ENCODE measurements around the gene SERPINB13. TPM values are rescaled to one million over a fixed set of nuclear protein-coding genes. Genes with fewer than 3 reads are reported as not detected.

The SERPINB13 gene
- total and polyA plus RNA-seq, 8 donors: 0.55 to 51.6 TPM; not detected in 6

GRCh38 chr18:63591725-63592124 is 4.6 kb downstream of the SERPINB13 start:
- H3K4me1 ChIP-seq: no peaks in the 10 kb centered on the region
- TF ChIP-seq POLR2AphosphoS5 (IDR thresholded peaks at IDR 0.05): no peak
- no peak for TF ChIP-seq CTCF (IDR thresholded peaks at IDR 0.05)
- no peak for TF ChIP-seq EP300 (IDR thresholded peaks at IDR 0.05)
- TF ChIP-seq POLR2A (IDR thresholded peaks at IDR 0.05): no peak
- no peak for DNase-seq
- H3K27me3 ChIP-seq: no peaks in the 10 kb centered on the region
- H3K9me3 ChIP-seq: no peaks in the 10 kb centered on the region
- no peak overlapping the region for H3K27ac ChIP-seq
- no peaks in the 10 kb centered on the region for H3K36me3 ChIP-seq
- H3K4me3 ChIP-seq: no peak overlapping the region
- 71 to 85% (median 75%) methylated on average over 3 of the region's 3 CpGs for WGBS, 5 donors
- intact Hi-C loops (cut with DNase I; ENCODE audit: low total_unique reads): no loop called here

GRCh38 chr18:63592471-63592870 is 5.3 kb downstream of the SERPINB13 start:
- H3K4me1 ChIP-seq: no peaks in the 10 kb centered on the region
- no peak for DNase-seq
- H3K4me3 ChIP-seq: no peak overlapping the region
- TF ChIP-seq CTCF (IDR thresholded peaks at IDR 0.05): no peak
- no peak for TF ChIP-seq POLR2A (IDR thresholded peaks at IDR 0.05)
- no peaks in the 10 kb centered on the region for H3K27me3 ChIP-seq
- no peak overlapping the region for H3K27ac ChIP-seq
- WGBS, 5 donors: 25 to 74% (median 48%) methylated on average over 1 of the region's 1 CpG
- no peaks in the 10 kb centered on the region for H3K36me3 ChIP-seq
- H3K9me3 ChIP-seq: no peaks in the 10 kb centered on the region
- intact Hi-C loops (cut with DNase I; ENCODE audit: low total_unique reads): no loop called here

- Histone ChIP-seq H3K4me3 (no peak overlapping the region), H3K36me3 (no peaks in the 10 kb centered on the region), H3K4me1 (no peaks in the 10 kb centered on the region), H3K9me3 (peaks cover 0 to 5% (median 0%) of the 10 kb centered on the region in 4 donors), H3K27ac (no peak overlapping the region), H3K27me3 (no peaks in the 10 kb centered on the region)
- intact Hi-C loops (cut with DNase I; ENCODE audit: low total_unique reads): no loop called here
- DNase-seq: no peak
- no peak for TF ChIP-seq POLR2A (IDR thresholded peaks at IDR 0.05)
- no peak for TF ChIP-seq POLR2AphosphoS5 (IDR thresholded peaks at IDR 0.05)
- WGBS, 5 donors: 73 to 83% (median 76%) methylated on average over 14 of the region's 14 CpGs
These were observed 9.8 kb downstream of the SERPINB13 start for GRCh38 chr18:63596964-63597363.

- Histone ChIP-seq H3K27ac (no peak overlapping the region), H3K4me3 (no peak overlapping the region), H3K9me3 (peaks cover 0 to 5% (median 0%) of the 10 kb centered on the region in 4 donors), H3K27me3 (no peaks in the 10 kb centered on the region), H3K36me3 (no peaks in the 10 kb centered on the region), H3K4me1 (no peaks in the 10 kb centered on the region)
- WGBS, 5 donors: 49 to 69% (median 59%) methylated on average over 1 of the region's 1 CpG
- TF ChIP-seq EP300 (IDR thresholded peaks at IDR 0.05) (no peak), POLR2AphosphoS5 (IDR thresholded peaks at IDR 0.05) (no peak), POLR2A (IDR thresholded peaks at IDR 0.05) (no peak), CTCF (IDR thresholded peaks at IDR 0.05) (no peak)
- intact Hi-C loops (cut with DNase I; ENCODE audit: low total_unique reads): no loop called here
- no peak for DNase-seq
These were observed 16.2 kb downstream of the SERPINB13 start for GRCh38 chr18:63603355-63603754.

- H3K27ac ChIP-seq: no peak overlapping the region
- 0 to 45% (median 2%) methylated on average over 1 of the region's 1 CpG for WGBS, 5 donors
- intact Hi-C loops (cut with DNase I; ENCODE audit: low total_unique reads): no loop called here
- no peaks in the 10 kb centered on the region for H3K4me1 ChIP-seq
- no peaks in the 10 kb centered on the region for H3K27me3 ChIP-seq
- no peaks in the 10 kb centered on the region for H3K36me3 ChIP-seq
- no peak for DNase-seq
- H3K9me3 ChIP-seq: peaks cover 0 to 5% (median 0%) of the 10 kb centered on the region in 4 donors
- TF ChIP-seq CTCF (IDR thresholded peaks at IDR 0.05) (no peak), POLR2AphosphoS5 (IDR thresholded peaks at IDR 0.05) (no peak), POLR2A (IDR thresholded peaks at IDR 0.05) (no peak), EP300 (IDR thresholded peaks at IDR 0.05) (no peak)
- no peak overlapping the region for H3K4me3 ChIP-seq
These were observed 16.6 kb downstream of the SERPINB13 start for GRCh38 chr18:63603772-63604171.
